Measurements from ENCODE around the gene PTPRM.
A peak's percentile ranks its signal among the peaks of the same experiment; 100 is the strongest.

PTPRM gene

GRCh38 chr18:7741640-7742039, 174.5 kb downstream of the PTPRM start:
- intact Hi-C loops (cut with DNase I; ENCODE audit: low total_unique reads): no loop called here
- Histone ChIP-seq H3K27me3 (no peaks in the 10 kb centered on the region), H3K27ac (peak overlapping the region; percentile 8 to 43), H3K9me3 (no peaks in the 10 kb centered on the region), H3K4me1 (peaks cover 0 to 32% (median 7%) of the 10 kb centered on the region in 4 donors), H3K4me3 (no peak overlapping the region), H3K36me3 (no peaks in the 10 kb centered on the region)
- no peak for DNase-seq
- TF ChIP-seq CTCF (IDR thresholded peaks at IDR 0.05): no peak

- intact Hi-C loops (cut with DNase I; ENCODE audit: low total_unique reads): no loop called here
- Histone ChIP-seq H3K4me3 (no peak overlapping the region), H3K27ac (no peak overlapping the region), H3K4me1 (peaks cover 0 to 37% (median 7%) of the 10 kb centered on the region in 4 donors), H3K27me3 (no peaks in the 10 kb centered on the region), H3K9me3 (no peaks in the 10 kb centered on the region), H3K36me3 (no peaks in the 10 kb centered on the region)
- no peak for TF ChIP-seq CTCF (IDR thresholded peaks at IDR 0.05)
- no peak for DNase-seq
These were observed 175.1 kb downstream of the PTPRM start for GRCh38 chr18:7742224-7742623.

GRCh38 chr18:7743256-7743655, 176.1 kb downstream of the PTPRM start:
- no peak for DNase-seq
- Histone ChIP-seq H3K4me1 (peaks cover 0 to 47% (median 11%) of the 10 kb centered on the region in 4 donors), H3K36me3 (no peaks in the 10 kb centered on the region), H3K27ac (no peak overlapping the region), H3K4me3 (no peak overlapping the region), H3K27me3 (no peaks in the 10 kb centered on the region), H3K9me3 (no peaks in the 10 kb centered on the region)
- no peak for TF ChIP-seq CTCF (IDR thresholded peaks at IDR 0.05)
- intact Hi-C loops (cut with DNase I; ENCODE audit: low total_unique reads): no loop called here

GRCh38 chr18:7746106-7746505, 179.0 kb downstream of the PTPRM start:
- peaks cover 0 to 67% (median 26%) of the 10 kb centered on the region in 4 donors for H3K4me1 ChIP-seq
- H3K4me3 ChIP-seq: no peak overlapping the region
- TF ChIP-seq CTCF (IDR thresholded peaks at IDR 0.05): no peak
- intact Hi-C loops (cut with DNase I; ENCODE audit: low total_unique reads): no loop called here
- H3K36me3 ChIP-seq: no peaks in the 10 kb centered on the region
- H3K9me3 ChIP-seq: no peaks in the 10 kb centered on the region
- no peak overlapping the region for H3K27ac ChIP-seq
- no peak for DNase-seq
- no peaks in the 10 kb centered on the region for H3K27me3 ChIP-seq

- H3K36me3 ChIP-seq: no peaks in the 10 kb centered on the region
- DNase-seq: no peak
- intact Hi-C loops (cut with DNase I; ENCODE audit: low total_unique reads): no loop called here
- no peak overlapping the region for H3K4me3 ChIP-seq
- peaks cover 0 to 51% (median 20%) of the 10 kb centered on the region in 4 donors for H3K4me1 ChIP-seq
- H3K27ac ChIP-seq: peak overlapping the region; percentile 23 to 51
- H3K27me3 ChIP-seq: no peaks in the 10 kb centered on the region
- H3K9me3 ChIP-seq: no peaks in the 10 kb centered on the region
- no peak for TF ChIP-seq CTCF (IDR thresholded peaks at IDR 0.05)
These were observed 181.3 kb downstream of the PTPRM start for GRCh38 chr18:7748251-7749007.

All from tibial artery (tissue), 4 donors.